Glomerular endothelial cell (primary cell): Measurements from ENCODE around the gene PLEKHF1. TPM values are rescaled to one million over a fixed set of nuclear protein-coding genes. Genes with fewer than 3 reads are reported as not detected.
"Not testable (repeated sequence)": the region's sequence is repeated elsewhere in the genome, so short reads cannot be mapped to it uniquely, and the experiment has no call there.

Experiments used
- DNase-seq: peaks from one replicate; pipeline ENCODE4 v3.0.0-alpha.2; 2011; ENCODE audit warnings: low read depth, low spot score; ENCODE audit errors: extremely low read depth
- total RNA-seq: library from RNA; depleted of rRNA; stranded (reverse); fragments of >200 nt; gene quantifications from 2 replicates; pipeline ENCODE4 v1.2.3, GENCODE V29; 2015

The PLEKHF1 gene
- total RNA-seq: 16.3 and 22.8 TPM in 2 replicates

GRCh38 chr19:29665215-29665825 lies at the start of gene PLEKHF1:
PLEKHF1 (plus strand) TSS chr19:29665461; CDS start chr19:29673840, 8,379 bp downstream.
- DNase-seq: no peak

- no peak for DNase-seq
Observed at GRCh38 chr19:29615891-29616425, 49.3 kb upstream of the PLEKHF1 start.

- no peak for DNase-seq
Observed at GRCh38 chr19:29616541-29616940, 48.7 kb upstream of the PLEKHF1 start.

- DNase-seq: no peak
Observed at GRCh38 chr19:29617366-29618266, 47.6 kb upstream of the PLEKHF1 start.

- no peak for DNase-seq
Observed at GRCh38 chr19:29618434-29618833, 46.8 kb upstream of the PLEKHF1 start.

GRCh38 chr19:29618871-29619270 lies 46.4 kb upstream of the PLEKHF1 start:
- no peak for DNase-seq

- DNase-seq: no peak
Observed at GRCh38 chr19:29620931-29621351, 44.3 kb upstream of the PLEKHF1 start.

- no peak for DNase-seq
Observed at GRCh38 chr19:29622166-29623070, 42.8 kb upstream of the PLEKHF1 start.

GRCh38 chr19:29623726-29624488 lies 41.4 kb upstream of the PLEKHF1 start:
- DNase-seq: no peak

GRCh38 chr19:29624489-29625185 lies 40.6 kb upstream of the PLEKHF1 start:
- DNase-seq: no peak

- DNase-seq: no peak
Observed at GRCh38 chr19:29625186-29625651, 40.0 kb upstream of the PLEKHF1 start.

- no peak for DNase-seq
Observed at GRCh38 chr19:29626386-29626785, 38.9 kb upstream of the PLEKHF1 start.

GRCh38 chr19:29626832-29627231 lies 38.4 kb upstream of the PLEKHF1 start:
- DNase-seq: not testable (repeated sequence)

- no peak for DNase-seq
Observed at GRCh38 chr19:29628661-29629385, 36.4 kb upstream of the PLEKHF1 start.

- DNase-seq: no peak
Observed at GRCh38 chr19:29629836-29630534, 35.3 kb upstream of the PLEKHF1 start.

- no peak for DNase-seq
Observed at GRCh38 chr19:29630655-29631054, 34.6 kb upstream of the PLEKHF1 start.

- no peak for DNase-seq
Observed at GRCh38 chr19:29631450-29631849, 33.8 kb upstream of the PLEKHF1 start.

GRCh38 chr19:29634002-29634401 lies 31.3 kb upstream of the PLEKHF1 start:
- no peak for DNase-seq
